Panc1 (cell line): ENCODE results near the gene PLCB4. TPM values are rescaled to one million over a fixed set of nuclear protein-coding genes. Genes with fewer than 3 reads are reported as not detected.

Source experiments
- ATAC-seq: fragments of 200-7000 bp; cut with Tn5 transposase; 2 replicates; pipeline ENCODE4 v1.9.1; 2020; ENCODE audit warnings: mild to moderate bottlenecking, moderate library complexity
- BruUV-seq: library from RNA; stranded (reverse); fragments of 400-500 nt; replicated peaks from 2 replicates; lab custom pipeline; 2021; lab: Mats Ljungman, UMichigan
- CTCF ChIA-PET: fragments of 300-600 bp; sonication (Branson Sonifier 250); formaldehyde crosslinking; loops from one replicate; lab custom pipeline; 2022; ENCODE audit warnings: antibody characterized with exemption; lab: Charles Lee
- POLR2A ChIA-PET: fragments of 300-600 bp; sonication (Branson Sonifier 250); formaldehyde crosslinking; loops from one replicate; lab custom pipeline; 2022; ENCODE audit warnings: antibody characterized with exemption; lab: Charles Lee
- DNase-seq: peaks from one replicate; pipeline ENCODE4 v3.0.0-alpha.2; 2010; ENCODE audit warnings: low read depth, low spot score
- H3K27ac ChIP-seq: 2 replicates; pipeline ENCODE4 v1.5.1; 2011; ENCODE audit warnings: mild to moderate bottlenecking, low read length, inconsistent platforms
- H3K27me3 ChIP-seq: fragments of 200-500 bp; sonication (Bioruptor generic); 2 replicates; pipeline ENCODE4 v1.6.0; 2014; ENCODE audit warnings: low read length, inconsistent platforms; ENCODE audit not compliant: control insufficient read depth, insufficient read depth
- H3K36me3 ChIP-seq: fragments of 200-500 bp; sonication (Bioruptor generic); 2 replicates; pipeline ENCODE4 v1.5.1; 2014; ENCODE audit warnings: inconsistent platforms, mild to moderate bottlenecking, low read length, moderate library complexity; ENCODE audit not compliant: control insufficient read depth, insufficient read depth
- H3K4me1 ChIP-seq: 2 replicates; pipeline ENCODE4 v1.5.1; 2011; ENCODE audit warnings: inconsistent platforms, mild to moderate bottlenecking, low read length, moderate library complexity; ENCODE audit not compliant: control insufficient read depth, insufficient read depth
- H3K4me3 ChIP-seq, 2 experiments: 2 replicates each; pipeline ENCODE4 v1.5.1; 2011 to 2012; ENCODE audit warnings: low read depth in 2 of 2, low read length in 2 of 2, mild to moderate bottlenecking in 2 of 2, inconsistent platforms in 1 of 2, moderate library complexity in 1 of 2
- H3K9me3 ChIP-seq: fragments of 200-500 bp; sonication (Bioruptor generic); 2 replicates; pipeline ENCODE4 v1.5.1; 2014; ENCODE audit warnings: low read depth, mild to moderate bottlenecking, inconsistent platforms, low read length, moderate library complexity; ENCODE audit not compliant: control insufficient read depth, insufficient read depth
- POLR2AphosphoS5 ChIP-seq: IDR thresholded peaks from 2 replicates; pipeline ENCODE4 v1.6.1; 2012; ENCODE audit warnings: mild to moderate bottlenecking, low read depth, low read length, moderate library complexity
- SIN3A ChIP-seq: IDR thresholded peaks from 2 replicates; pipeline ENCODE4 v1.6.1; 2012; ENCODE audit warnings: low read depth, mild to moderate bottlenecking, low read length, moderate library complexity, borderline replicate concordance; ENCODE audit not compliant: insufficient read depth
- TCF7L2 ChIP-seq: IDR thresholded peaks from 2 replicates; pipeline ENCODE4 v1.6.1; 2011; ENCODE audit warnings: mild to moderate bottlenecking, low read depth, low read length, inconsistent platforms
- in situ Hi-C: cut with HindIII; loops from 2 replicates; pipeline ENCODE4 v1.10.0; 2016; ENCODE audit warnings: low sequenced_read_pairs, low pct_unique_long_range_greater_than_20kb
- intact Hi-C: fragments of 100-400 bp; cut with micrococcal nuclease; formaldehyde crosslinking; loops from one replicate; pipeline ENCODE4 v1.10.0; 2022; ENCODE audit not compliant: unreplicated experiment
- total RNA-seq: library from RNA; stranded (reverse); gene quantifications from one replicate; pipeline ENCODE4 v1.2.1, GENCODE V29; 2021; ENCODE audit not compliant: unreplicated experiment
- TF ChIP-seq, protein P1 (sequence below), 2 experiments: IDR thresholded peaks; 2 replicates each; pipeline ENCODE4 v1.6.1; 2011 to 2012; ENCODE audit warnings: low read depth in 2 of 2, control low read depth in 1 of 2, low read length in 1 of 2, mild to moderate bottlenecking in 1 of 2, moderate library complexity in 1 of 2; ENCODE audit not compliant: insufficient read depth in 1 of 2
- TF ChIP-seq, protein P2 (sequence below): fragments of 450-650 bp; IDR thresholded peaks from 2 replicates; pipeline ENCODE4 v1.5.1; 2017; ENCODE audit warnings: mild to moderate bottlenecking

PLCB4 gene
- total RNA-seq, 1 experiment from 2014 or later: 1.5 TPM

DNA sequence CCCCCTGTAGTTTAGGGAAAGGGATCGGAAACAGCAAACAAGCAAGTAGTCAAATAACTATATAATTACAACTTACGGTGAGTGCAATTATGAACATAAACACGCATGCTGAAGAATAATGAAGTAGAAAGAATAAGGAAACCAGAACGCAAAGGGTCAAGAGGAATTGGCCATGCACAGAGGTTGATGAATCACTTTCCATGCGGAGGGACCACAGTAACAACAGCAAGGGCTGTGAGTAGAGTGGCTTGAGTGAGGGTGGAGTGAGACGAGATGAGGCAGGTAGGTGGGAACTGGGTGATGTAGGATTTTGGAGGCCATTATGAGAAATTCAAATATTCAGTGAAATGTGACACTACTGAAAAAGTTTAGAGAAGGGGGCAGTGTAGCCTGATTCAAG, 333.3 kb downstream of the PLCB4 start:
- H3K4me1 ChIP-seq: no peaks in the 10 kb centered on the region
- ATAC-seq (no peak), DNase-seq (no peak)
- H3K27me3 ChIP-seq: no peaks in the 10 kb centered on the region
- H3K27ac ChIP-seq: no peak overlapping the region
- TF ChIP-seq, protein P1, sequence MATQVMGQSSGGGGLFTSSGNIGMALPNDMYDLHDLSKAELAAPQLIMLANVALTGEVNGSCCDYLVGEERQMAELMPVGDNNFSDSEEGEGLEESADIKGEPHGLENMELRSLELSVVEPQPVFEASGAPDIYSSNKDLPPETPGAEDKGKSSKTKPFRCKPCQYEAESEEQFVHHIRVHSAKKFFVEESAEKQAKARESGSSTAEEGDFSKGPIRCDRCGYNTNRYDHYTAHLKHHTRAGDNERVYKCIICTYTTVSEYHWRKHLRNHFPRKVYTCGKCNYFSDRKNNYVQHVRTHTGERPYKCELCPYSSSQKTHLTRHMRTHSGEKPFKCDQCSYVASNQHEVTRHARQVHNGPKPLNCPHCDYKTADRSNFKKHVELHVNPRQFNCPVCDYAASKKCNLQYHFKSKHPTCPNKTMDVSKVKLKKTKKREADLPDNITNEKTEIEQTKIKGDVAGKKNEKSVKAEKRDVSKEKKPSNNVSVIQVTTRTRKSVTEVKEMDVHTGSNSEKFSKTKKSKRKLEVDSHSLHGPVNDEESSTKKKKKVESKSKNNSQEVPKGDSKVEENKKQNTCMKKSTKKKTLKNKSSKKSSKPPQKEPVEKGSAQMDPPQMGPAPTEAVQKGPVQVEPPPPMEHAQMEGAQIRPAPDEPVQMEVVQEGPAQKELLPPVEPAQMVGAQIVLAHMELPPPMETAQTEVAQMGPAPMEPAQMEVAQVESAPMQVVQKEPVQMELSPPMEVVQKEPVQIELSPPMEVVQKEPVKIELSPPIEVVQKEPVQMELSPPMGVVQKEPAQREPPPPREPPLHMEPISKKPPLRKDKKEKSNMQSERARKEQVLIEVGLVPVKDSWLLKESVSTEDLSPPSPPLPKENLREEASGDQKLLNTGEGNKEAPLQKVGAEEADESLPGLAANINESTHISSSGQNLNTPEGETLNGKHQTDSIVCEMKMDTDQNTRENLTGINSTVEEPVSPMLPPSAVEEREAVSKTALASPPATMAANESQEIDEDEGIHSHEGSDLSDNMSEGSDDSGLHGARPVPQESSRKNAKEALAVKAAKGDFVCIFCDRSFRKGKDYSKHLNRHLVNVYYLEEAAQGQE (IDR thresholded peaks at IDR 0.05; ENCODE audit: insufficient read depth in 1 of 2, low read depth in 2 of 2, low read length in 1 of 2): no peak
- no peak for TF ChIP-seq SIN3A
- no peak for TF ChIP-seq TCF7L2
- TF ChIP-seq, protein P2, sequence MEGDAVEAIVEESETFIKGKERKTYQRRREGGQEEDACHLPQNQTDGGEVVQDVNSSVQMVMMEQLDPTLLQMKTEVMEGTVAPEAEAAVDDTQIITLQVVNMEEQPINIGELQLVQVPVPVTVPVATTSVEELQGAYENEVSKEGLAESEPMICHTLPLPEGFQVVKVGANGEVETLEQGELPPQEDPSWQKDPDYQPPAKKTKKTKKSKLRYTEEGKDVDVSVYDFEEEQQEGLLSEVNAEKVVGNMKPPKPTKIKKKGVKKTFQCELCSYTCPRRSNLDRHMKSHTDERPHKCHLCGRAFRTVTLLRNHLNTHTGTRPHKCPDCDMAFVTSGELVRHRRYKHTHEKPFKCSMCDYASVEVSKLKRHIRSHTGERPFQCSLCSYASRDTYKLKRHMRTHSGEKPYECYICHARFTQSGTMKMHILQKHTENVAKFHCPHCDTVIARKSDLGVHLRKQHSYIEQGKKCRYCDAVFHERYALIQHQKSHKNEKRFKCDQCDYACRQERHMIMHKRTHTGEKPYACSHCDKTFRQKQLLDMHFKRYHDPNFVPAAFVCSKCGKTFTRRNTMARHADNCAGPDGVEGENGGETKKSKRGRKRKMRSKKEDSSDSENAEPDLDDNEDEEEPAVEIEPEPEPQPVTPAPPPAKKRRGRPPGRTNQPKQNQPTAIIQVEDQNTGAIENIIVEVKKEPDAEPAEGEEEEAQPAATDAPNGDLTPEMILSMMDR: no peak
- TF ChIP-seq POLR2AphosphoS5: no peak
- no TSS peak for BruUV-seq
- in situ Hi-C loops (no loop called here), intact Hi-C loops (loop anchor here (10.0 kb wide), 1 partner anchor 503 kb away; no protein-coding TSS in a partner anchor)
- ChIA-PET CTCF (no interaction called here), POLR2A (no interaction called here)
- no peaks in the 10 kb centered on the region for H3K36me3 ChIP-seq
- H3K9me3 ChIP-seq: no peaks in the 10 kb centered on the region
- H3K4me3 ChIP-seq: no peak overlapping the region

DNA sequence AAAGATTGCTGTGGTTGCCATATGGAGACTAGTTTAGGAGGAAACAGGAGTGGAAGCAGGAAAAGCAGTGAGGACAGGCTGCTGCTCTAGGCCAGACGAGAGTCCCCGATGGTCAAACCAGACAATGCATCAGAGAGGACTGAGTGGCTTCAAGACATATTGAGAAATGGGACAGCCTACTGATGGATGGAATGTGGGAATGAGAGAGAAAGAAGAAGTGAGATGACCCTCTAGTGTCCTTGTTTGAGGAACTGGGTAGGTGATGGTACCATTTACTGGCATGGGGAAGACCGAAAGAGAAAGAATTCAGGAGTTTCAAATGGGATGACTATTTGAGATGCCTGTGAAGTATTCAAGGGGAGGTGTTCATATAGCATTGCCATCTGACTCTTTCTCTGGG, 333.7 kb downstream of the PLCB4 start:
- ChIA-PET CTCF (no interaction called here), POLR2A (no interaction called here)
- Histone ChIP-seq H3K27ac (no peak overlapping the region), H3K36me3 (no peaks in the 10 kb centered on the region), H3K4me3 (no peak overlapping the region), H3K4me1 (no peaks in the 10 kb centered on the region), H3K9me3 (no peaks in the 10 kb centered on the region), H3K27me3 (no peaks in the 10 kb centered on the region)
- no TSS peak for BruUV-seq
- no peak for ATAC-seq
- intact Hi-C loops (loop anchor here (10.0 kb wide), 1 partner anchor 502 kb away; no protein-coding TSS in a partner anchor), in situ Hi-C loops (no loop called here)
- DNase-seq: no peak
- no peak for TF ChIP-seq SIN3A
- no peak for TF ChIP-seq TCF7L2
- no peak for TF ChIP-seq POLR2AphosphoS5

DNA sequence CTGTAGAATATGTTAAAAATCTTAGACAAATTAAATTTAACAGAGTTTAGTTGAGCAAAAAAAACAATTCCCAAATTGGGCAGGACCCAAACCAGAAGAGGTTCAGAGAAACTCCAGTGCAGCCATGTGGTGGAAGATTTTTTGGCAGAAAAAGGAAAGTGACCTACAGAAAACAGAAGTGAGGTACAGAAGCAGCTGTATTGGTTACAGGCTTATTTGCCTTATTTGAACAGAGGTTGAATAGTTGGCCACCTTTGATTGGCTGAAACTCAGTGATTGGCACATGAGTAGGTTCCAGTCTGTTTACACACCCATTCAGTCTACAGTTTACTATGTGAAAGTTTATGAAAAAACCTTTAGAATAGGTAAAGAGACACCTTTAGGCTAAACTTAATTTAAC, 334.6 kb downstream of the PLCB4 start:
- ChIA-PET CTCF (no interaction called here), POLR2A (no interaction called here)
- intact Hi-C loops (loop anchor here (10.0 kb wide), 1 partner anchor 501 kb away; no protein-coding TSS in a partner anchor), in situ Hi-C loops (no loop called here)
- H3K36me3 ChIP-seq: no peaks in the 10 kb centered on the region
- ATAC-seq (no peak), DNase-seq (no peak)
- H3K4me1 ChIP-seq: no peaks in the 10 kb centered on the region
- BruUV-seq: no TSS peak
- TF ChIP-seq SIN3A (no peak), POLR2AphosphoS5 (no peak), TCF7L2 (no peak)
- TF ChIP-seq, protein P1 (IDR thresholded peaks at IDR 0.05; ENCODE audit: insufficient read depth in 1 of 2, low read depth in 2 of 2, low read length in 1 of 2): no peak
- TF ChIP-seq, protein P2: no peak
- H3K27ac ChIP-seq: no peak overlapping the region
- H3K9me3 ChIP-seq: no peaks in the 10 kb centered on the region
- no peak overlapping the region for H3K4me3 ChIP-seq
- no peaks in the 10 kb centered on the region for H3K27me3 ChIP-seq
